ENCODE results near the gene TTLL11. TPM values are rescaled to one million over a fixed set of nuclear protein-coding genes. Genes with fewer than 3 reads are reported as not detected.

The TTLL11 gene
- total RNA-seq, 2 experiments from 2014 or later = 3.3 to 6.9 TPM

DNA sequence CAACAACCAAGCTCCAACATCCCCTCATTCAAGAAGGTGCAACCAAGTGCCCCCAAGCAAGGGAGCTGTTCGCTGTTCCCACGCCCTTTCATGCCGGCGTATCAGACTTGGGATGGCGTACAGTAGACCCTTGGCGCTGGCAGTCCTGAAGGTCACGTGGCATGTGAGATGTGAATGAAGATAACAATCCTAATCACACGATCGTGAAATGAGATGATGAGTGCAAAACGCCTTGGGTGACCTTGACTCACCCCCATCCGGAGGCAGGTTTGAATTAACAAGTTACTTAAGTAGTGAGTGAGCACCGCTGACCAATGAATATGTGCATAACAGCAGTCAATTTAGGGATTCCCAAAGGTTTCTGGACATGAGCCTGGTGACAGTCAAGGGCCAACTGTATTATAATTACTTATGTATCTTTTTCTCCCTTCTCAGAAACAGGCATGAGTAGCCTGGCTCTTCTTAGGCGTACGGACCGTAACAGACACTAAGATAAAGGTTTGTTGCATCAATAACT is 150.2 kb downstream of the TTLL11 start:
- TSS peak; percentile 80 for BruUV-seq (replicated peaks)
- peak overlapping the region; percentile 78 for H3K4me2 ChIP-seq (ENCODE audit: low read length)

DNA sequence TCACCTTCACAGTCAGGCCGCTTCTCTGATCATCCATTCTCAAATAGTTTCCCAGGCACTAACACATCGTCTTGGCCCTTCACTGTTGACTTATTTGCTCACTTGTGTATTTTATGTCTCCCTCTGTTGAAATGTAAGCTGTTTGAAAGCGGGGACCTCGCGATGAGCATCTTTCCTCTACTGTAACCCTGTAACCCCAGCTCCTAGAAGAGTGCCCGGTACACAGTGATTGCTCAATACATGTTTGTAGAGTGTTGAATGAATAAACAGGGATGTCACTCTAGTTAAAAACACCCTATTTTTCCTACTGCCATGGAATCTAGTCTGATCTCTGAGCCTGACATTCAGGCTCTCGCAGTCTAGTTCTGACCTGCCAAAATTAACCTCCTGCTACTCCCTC is 150.8 kb downstream of the TTLL11 start:
- Histone ChIP-seq H4K20me1 (ENCODE audit: insufficient read depth, low read length) (no peaks in the 10 kb centered on the region), H3K4me2 (ENCODE audit: low read length) (peak overlapping the region; percentile 78), H3K9me2 (ENCODE audit: insufficient read depth, low read length) (no peaks in the 10 kb centered on the region), H3K27ac (ENCODE audit: low read depth, low read length, poor library complexity, severe bottlenecking) (peak overlapping the region; percentile 99), H3K4me1 (ENCODE audit: insufficient read depth, low read length, poor library complexity, severe bottlenecking) (peaks cover 98% of the 10 kb centered on the region), H3K9me3 (ENCODE audit: low read length) (no peaks in the 10 kb centered on the region), H3K4me3 (ENCODE audit: low read depth, low read length, poor library complexity, severe bottlenecking) (peak overlapping the region; percentile 56), H3K36me3 (ENCODE audit: insufficient read depth, low read length) (no peaks in the 10 kb centered on the region), H2AFZ (ENCODE audit: low read length) (peak overlapping the region; percentile 5; the same call in 1 of the 2 replicates), H3K79me2 (ENCODE audit: insufficient read depth, low read depth, low read length) (peaks cover 19% of the 10 kb centered on the region; the same call in 1 of the 2 replicates)
- TF ChIP-seq, protein P1, sequence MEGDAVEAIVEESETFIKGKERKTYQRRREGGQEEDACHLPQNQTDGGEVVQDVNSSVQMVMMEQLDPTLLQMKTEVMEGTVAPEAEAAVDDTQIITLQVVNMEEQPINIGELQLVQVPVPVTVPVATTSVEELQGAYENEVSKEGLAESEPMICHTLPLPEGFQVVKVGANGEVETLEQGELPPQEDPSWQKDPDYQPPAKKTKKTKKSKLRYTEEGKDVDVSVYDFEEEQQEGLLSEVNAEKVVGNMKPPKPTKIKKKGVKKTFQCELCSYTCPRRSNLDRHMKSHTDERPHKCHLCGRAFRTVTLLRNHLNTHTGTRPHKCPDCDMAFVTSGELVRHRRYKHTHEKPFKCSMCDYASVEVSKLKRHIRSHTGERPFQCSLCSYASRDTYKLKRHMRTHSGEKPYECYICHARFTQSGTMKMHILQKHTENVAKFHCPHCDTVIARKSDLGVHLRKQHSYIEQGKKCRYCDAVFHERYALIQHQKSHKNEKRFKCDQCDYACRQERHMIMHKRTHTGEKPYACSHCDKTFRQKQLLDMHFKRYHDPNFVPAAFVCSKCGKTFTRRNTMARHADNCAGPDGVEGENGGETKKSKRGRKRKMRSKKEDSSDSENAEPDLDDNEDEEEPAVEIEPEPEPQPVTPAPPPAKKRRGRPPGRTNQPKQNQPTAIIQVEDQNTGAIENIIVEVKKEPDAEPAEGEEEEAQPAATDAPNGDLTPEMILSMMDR (conservative IDR thresholded peaks at IDR 0.05; ENCODE audit: low read length) = no peak
- no peak for TF ChIP-seq EZH2phosphoT487 (IDR thresholded peaks at IDR 0.05; ENCODE audit: borderline replicate concordance, low read depth, low read length)
- no TSS peak for BruUV-seq (replicated peaks)
- intact Hi-C loops (cut with micrococcal nuclease; ENCODE audit: unreplicated experiment) = loop anchor here (10.0 kb wide), 2 partner anchors 868 to 1018 kb away; partner anchors contain the start of genes CNTRL and TRAF1
- DNase-seq (ENCODE audit: low spot score) = peak; percentile 33
- POLR2A ChIA-PET = interaction anchor here (0.6 to 1.5 kb wide), 10 partner anchors 9 to 1049 kb away, joined by 3 to 10 read pairs (median 4); no protein-coding TSS in a partner anchor
- CTCF ChIA-PET (ENCODE audit: unreplicated experiment) = interaction anchor here (1.2 kb wide), 1 partner anchor 198 kb away, joined by 4 read pairs; no protein-coding TSS in a partner anchor

More for the DNA sequence above, 150.2 kb downstream of the TTLL11 start:
- peaks cover 19% of the 10 kb centered on the region; the same call in 1 of the 2 replicates for H3K79me2 ChIP-seq (ENCODE audit: insufficient read depth, low read depth, low read length)
- H3K9me3 ChIP-seq (ENCODE audit: low read length) = no peaks in the 10 kb centered on the region
- intact Hi-C loops (cut with micrococcal nuclease; ENCODE audit: unreplicated experiment) = loop anchor here (1.0 to 10.0 kb wide), 6 partner anchors 29 to 1018 kb away; partner anchors contain the start of genes CNTRL and TRAF1
- peak overlapping the region; percentile 56 for H3K4me3 ChIP-seq (ENCODE audit: low read depth, low read length, poor library complexity, severe bottlenecking)
- CTCF ChIA-PET (ENCODE audit: unreplicated experiment) = interaction anchor here (1.2 kb wide), 1 partner anchor 198 kb away, joined by 4 read pairs; no protein-coding TSS in a partner anchor
- peak; percentile 79 for DNase-seq (ENCODE audit: low spot score)
- H3K36me3 ChIP-seq (ENCODE audit: insufficient read depth, low read length) = no peaks in the 10 kb centered on the region
- no peaks in the 10 kb centered on the region for H4K20me1 ChIP-seq (ENCODE audit: insufficient read depth, low read length)
- POLR2A ChIA-PET = interaction anchor here (0.6 to 1.5 kb wide), 9 partner anchors 8 to 1050 kb away, joined by 3 to 10 read pairs (median 4); no protein-coding TSS in a partner anchor
- peaks cover 98% of the 10 kb centered on the region for H3K4me1 ChIP-seq (ENCODE audit: insufficient read depth, low read length, poor library complexity, severe bottlenecking)
- H3K27ac ChIP-seq (ENCODE audit: low read depth, low read length, poor library complexity, severe bottlenecking) = peak overlapping the region; percentile 99
- no peak overlapping the region; the same call in 1 of the 2 replicates for H2AFZ ChIP-seq (ENCODE audit: low read length)
- H3K9me2 ChIP-seq (ENCODE audit: insufficient read depth, low read length) = no peaks in the 10 kb centered on the region
- TF ChIP-seq EZH2phosphoT487 (IDR thresholded peaks at IDR 0.05; ENCODE audit: borderline replicate concordance, low read depth, low read length) = no peak
- TF ChIP-seq, protein P1 (conservative IDR thresholded peaks at IDR 0.05; ENCODE audit: low read length) = no peak
